HEK293 (cell line): ENCODE results near the gene CPXM1.

ENCODE experiments used
- CTCF ChIA-PET: fragments of 350-600 bp; formaldehyde crosslinking; extraction: SDS; loops from one replicate; lab custom pipeline; 2021; ENCODE audit warnings: antibody characterized with exemption; lab: Yijun Ruan, JAX
- POLR2A ChIA-PET: fragments of 300-600 bp; formaldehyde crosslinking; extraction: SDS; loops from one replicate; lab custom pipeline; 2020; ENCODE audit warnings: antibody characterized with exemption, inconsistent platforms; lab: Yijun Ruan, JAX
- H3K27ac ChIP-seq: fragments of 200-500 bp; sonication (Bioruptor generic); 2 replicates; pipeline ENCODE4 v1.5.1; 2014; ENCODE audit warnings: low read depth, low read length, control low read depth, inconsistent platforms; ENCODE audit errors: extremely low read depth
- H3K36me3 ChIP-seq, 2 experiments: fragments of 200-500 bp in 1 of 2; sonication (Bioruptor generic) in 1 of 2; 1 replicate in 1 of 2; 2 replicates in 1 of 2; pipeline ENCODE4 v1.5.1; 2014 to 2017; ENCODE audit warnings: inconsistent platforms in 2 of 2, low read length in 2 of 2; ENCODE audit not compliant: control insufficient read depth in 2 of 2, insufficient read depth in 1 of 2
- H3K4me1 ChIP-seq: fragments of 200-500 bp; sonication (Bioruptor generic); 2 replicates; pipeline ENCODE4 v1.5.1; 2014; ENCODE audit warnings: mild to moderate bottlenecking, low read length, inconsistent platforms; ENCODE audit not compliant: control insufficient read depth, insufficient read depth
- H3K4me3 ChIP-seq: 2 replicates; pipeline ENCODE4 v1.5.1; 2011; ENCODE audit warnings: low read depth, mild to moderate bottlenecking, control low read depth, low read length, moderate library complexity
- H3K9me3 ChIP-seq: fragments of 200-500 bp; sonication (Bioruptor generic); 2 replicates; pipeline ENCODE4 v1.5.1; 2014; ENCODE audit warnings: low read depth, low read length, inconsistent platforms; ENCODE audit not compliant: control insufficient read depth, insufficient read depth
- KLF10 ChIP-seq: fragments of 450-650 bp; IDR thresholded peaks from 2 replicates; pipeline ENCODE4 v1.5.1; 2018; ENCODE audit warnings: missing biosample characterization, mild to moderate bottlenecking, missing genetic modification characterization
- TRIM28 ChIP-seq: IDR thresholded peaks from 2 replicates; pipeline ENCODE4 v1.6.1; 2011; ENCODE audit warnings: low read length, control low read depth, borderline replicate concordance
- ZBTB21 ChIP-seq: fragments of 450-650 bp; formaldehyde crosslinking; IDR thresholded peaks from 2 replicates; pipeline ENCODE4 v1.5.1; 2017; ENCODE audit warnings: missing biosample characterization, missing genetic modification characterization
- ZBTB8A ChIP-seq: fragments of 450-650 bp; formaldehyde crosslinking; IDR thresholded peaks from 2 replicates; pipeline ENCODE4 v1.5.1; 2016; ENCODE audit warnings: missing biosample characterization, missing genetic modification characterization
- ZFP41 ChIP-seq: fragments of 450-650 bp; formaldehyde crosslinking; IDR thresholded peaks from 2 replicates; pipeline ENCODE4 v1.5.1; 2016; ENCODE audit warnings: missing biosample characterization, missing genetic modification characterization, borderline replicate concordance
- ZIC2 ChIP-seq: fragments of 450-650 bp; formaldehyde crosslinking; IDR thresholded peaks from 2 replicates; pipeline ENCODE4 v1.5.1; 2016; ENCODE audit warnings: missing biosample characterization, missing genetic modification characterization
- ZNF132 ChIP-seq: fragments of 450-650 bp; formaldehyde crosslinking; IDR thresholded peaks from 2 replicates; pipeline ENCODE4 v1.5.1; 2017; ENCODE audit warnings: missing biosample characterization, missing genetic modification characterization, borderline replicate concordance
- ZNF174 ChIP-seq: fragments of 450-650 bp; formaldehyde crosslinking; IDR thresholded peaks from 2 replicates; pipeline ENCODE4 v1.5.0; 2017; ENCODE audit warnings: missing biosample characterization, mild to moderate bottlenecking, missing genetic modification characterization
- ZNF239 ChIP-seq: fragments of 450-650 bp; formaldehyde crosslinking; IDR thresholded peaks from 2 replicates; pipeline ENCODE4 v1.5.1; 2016; ENCODE audit warnings: missing biosample characterization, missing genetic modification characterization
- ZNF26 ChIP-seq: fragments of 450-650 bp; formaldehyde crosslinking; IDR thresholded peaks from 2 replicates; pipeline ENCODE4 v1.5.1; 2016; ENCODE audit warnings: missing biosample characterization, missing genetic modification characterization
- ZNF324 ChIP-seq: fragments of 450-650 bp; formaldehyde crosslinking; IDR thresholded peaks from 2 replicates; pipeline ENCODE4 v1.5.1; 2016; ENCODE audit warnings: missing biosample characterization, missing genetic modification characterization
- ZNF404 ChIP-seq: fragments of 450-650 bp; formaldehyde crosslinking; IDR thresholded peaks from 2 replicates; pipeline ENCODE4 v1.5.1; 2017; ENCODE audit warnings: missing biosample characterization, missing genetic modification characterization
- ZNF548 ChIP-seq: fragments of 450-650 bp; formaldehyde crosslinking; IDR thresholded peaks from 2 replicates; pipeline ENCODE4 v1.5.1; 2016; ENCODE audit warnings: missing biosample characterization, missing genetic modification characterization
- ZNF571 ChIP-seq: fragments of 450-650 bp; formaldehyde crosslinking; IDR thresholded peaks from 2 replicates; pipeline ENCODE4 v1.5.0; 2017; ENCODE audit warnings: missing biosample characterization, missing genetic modification characterization
- ZNF610 ChIP-seq: fragments of 450-650 bp; formaldehyde crosslinking; IDR thresholded peaks from 2 replicates; pipeline ENCODE4 v1.5.1; 2016; ENCODE audit warnings: missing biosample characterization, missing genetic modification characterization, borderline replicate concordance
- ZNF626 ChIP-seq: fragments of 450-650 bp; sonication (Bioruptor Pico); formaldehyde crosslinking; IDR thresholded peaks from 2 replicates; pipeline ENCODE4 v1.5.1; 2018; ENCODE audit warnings: missing biosample characterization, missing genetic modification characterization, inconsistent platforms
- ZNF701 ChIP-seq: fragments of 450-650 bp; formaldehyde crosslinking; IDR thresholded peaks from 2 replicates; pipeline ENCODE4 v1.5.1; 2016; ENCODE audit warnings: missing biosample characterization, missing genetic modification characterization
- ZNF76 ChIP-seq: fragments of 450-650 bp; formaldehyde crosslinking; IDR thresholded peaks from 2 replicates; pipeline ENCODE4; 2016; ENCODE audit warnings: low read depth, missing biosample characterization, missing genetic modification characterization, borderline replicate concordance
- TF ChIP-seq, protein P1 (sequence below): fragments of 450-650 bp; formaldehyde crosslinking; IDR thresholded peaks from 2 replicates; pipeline ENCODE4 v1.5.1; 2016; ENCODE audit warnings: missing biosample characterization, missing genetic modification characterization
- TF ChIP-seq, protein P2 (sequence below): fragments of 450-650 bp; formaldehyde crosslinking; IDR thresholded peaks from 2 replicates; pipeline ENCODE4 v1.5.0; 2017; ENCODE audit warnings: missing biosample characterization, missing genetic modification characterization, borderline replicate concordance
- TF ChIP-seq, protein P3 (sequence below): fragments of 450-650 bp; formaldehyde crosslinking; IDR thresholded peaks from 2 replicates; pipeline ENCODE4 v1.5.1; 2016; ENCODE audit warnings: missing biosample characterization, missing genetic modification characterization
- TF ChIP-seq, protein P4 (sequence below): fragments of 450-650 bp; formaldehyde crosslinking; IDR thresholded peaks from 2 replicates; pipeline ENCODE4 v1.5.1; 2016; ENCODE audit warnings: missing biosample characterization, missing genetic modification characterization

CPXM1 gene

GRCh38 chr20:2838847-2839671 lies 38.6 kb upstream of the CPXM1 start:
- CTCF ChIA-PET, result interaction anchor here (1.0 to 1.5 kb wide), 3 partner anchors 12 to 86 kb away, joined by 4 to 9 read pairs (median 5); no protein-coding TSS in a partner anchor
- POLR2A ChIA-PET, result interaction anchor here (0.8 to 1.4 kb wide), 2 partner anchors 24 to 31 kb away, joined by 3 to 4 read pairs; partner anchors contain the start of gene C20orf141

DNA sequence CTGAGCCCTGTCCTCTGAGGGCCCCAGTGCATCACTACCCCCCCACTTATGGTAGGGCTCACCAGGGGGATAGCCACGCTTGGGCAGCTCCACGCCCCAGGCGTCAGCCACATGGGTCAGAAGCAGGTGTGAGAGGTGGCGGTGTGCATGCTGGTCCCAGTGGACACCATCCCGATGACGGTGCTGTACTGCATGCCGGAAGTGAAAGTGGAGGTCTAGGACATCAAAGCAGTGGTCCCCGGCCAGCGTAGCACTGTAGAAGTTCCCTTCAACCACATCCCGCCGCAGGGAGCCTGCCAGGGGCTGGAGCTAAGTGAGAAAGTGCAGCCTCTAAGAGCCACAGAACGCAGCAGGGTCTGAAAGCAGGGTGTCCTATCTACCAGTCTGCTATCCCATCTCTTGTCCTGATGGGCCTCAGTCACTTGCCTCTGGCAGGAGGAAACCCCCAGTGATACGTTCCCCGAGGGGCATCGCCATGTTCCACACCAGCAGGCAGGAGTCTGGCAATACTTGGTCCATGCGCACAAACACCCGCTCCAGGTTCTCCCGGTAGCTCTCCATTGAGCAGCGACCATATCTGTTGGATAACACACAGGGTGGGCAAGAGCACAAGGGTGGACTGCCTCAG lies 37.9 kb upstream of the CPXM1 start:
- ChIA-PET CTCF (interaction anchor here (1.0 to 1.3 kb wide), 2 partner anchors 13 to 86 kb away, joined by 4 to 5 read pairs; no protein-coding TSS in a partner anchor), POLR2A (interaction anchor here (0.8 to 1.4 kb wide), 2 partner anchors 23 to 32 kb away, joined by 3 to 4 read pairs; partner anchors contain the start of gene C20orf141)
- TF ChIP-seq ZNF174 (tag by site-specific recombination) (no peak), ZNF132 (tag by site-specific recombination) (no peak), ZNF239 (tag by site-specific recombination) (no peak), ZNF626 (tag by site-specific recombination) (no peak), ZNF571 (no peak), ZBTB8A (no peak), KLF10 (tag by site-specific recombination) (no peak), ZNF26 (tag by site-specific recombination) (no peak), ZBTB21 (tag by site-specific recombination) (no peak), ZFP41 (tag by site-specific recombination) (no peak), ZNF701 (tag by site-specific recombination) (no peak), ZNF324 (no peak), ZNF76 (tag by site-specific recombination) (no peak), ZNF404 (tag by site-specific recombination) (no peak), ZIC2 (tag by site-specific recombination) (no peak)
- TF ChIP-seq, protein P1, sequence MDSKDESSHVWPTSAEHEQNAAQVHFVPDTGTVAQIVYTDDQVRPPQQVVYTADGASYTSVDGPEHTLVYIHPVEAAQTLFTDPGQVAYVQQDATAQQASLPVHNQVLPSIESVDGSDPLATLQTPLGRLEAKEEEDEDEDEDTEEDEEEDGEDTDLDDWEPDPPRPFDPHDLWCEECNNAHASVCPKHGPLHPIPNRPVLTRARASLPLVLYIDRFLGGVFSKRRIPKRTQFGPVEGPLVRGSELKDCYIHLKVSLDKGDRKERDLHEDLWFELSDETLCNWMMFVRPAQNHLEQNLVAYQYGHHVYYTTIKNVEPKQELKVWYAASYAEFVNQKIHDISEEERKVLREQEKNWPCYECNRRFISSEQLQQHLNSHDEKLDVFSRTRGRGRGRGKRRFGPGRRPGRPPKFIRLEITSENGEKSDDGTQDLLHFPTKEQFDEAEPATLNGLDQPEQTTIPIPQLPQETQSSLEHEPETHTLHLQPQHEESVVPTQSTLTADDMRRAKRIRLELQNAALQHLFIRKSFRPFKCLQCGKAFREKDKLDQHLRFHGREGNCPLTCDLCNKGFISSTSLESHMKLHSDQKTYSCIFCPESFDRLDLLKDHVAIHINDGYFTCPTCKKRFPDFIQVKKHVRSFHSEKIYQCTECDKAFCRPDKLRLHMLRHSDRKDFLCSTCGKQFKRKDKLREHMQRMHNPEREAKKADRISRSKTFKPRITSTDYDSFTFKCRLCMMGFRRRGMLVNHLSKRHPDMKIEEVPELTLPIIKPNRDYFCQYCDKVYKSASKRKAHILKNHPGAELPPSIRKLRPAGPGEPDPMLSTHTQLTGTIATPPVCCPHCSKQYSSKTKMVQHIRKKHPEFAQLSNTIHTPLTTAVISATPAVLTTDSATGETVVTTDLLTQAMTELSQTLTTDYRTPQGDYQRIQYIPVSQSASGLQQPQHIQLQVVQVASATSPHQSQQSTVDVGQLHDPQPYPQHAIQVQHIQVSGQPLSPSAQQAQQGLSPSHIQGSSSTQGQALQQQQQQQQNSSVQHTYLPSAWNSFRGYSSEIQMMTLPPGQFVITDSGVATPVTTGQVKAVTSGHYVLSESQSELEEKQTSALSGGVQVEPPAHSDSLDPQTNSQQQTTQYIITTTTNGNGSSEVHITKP (tag by site-specific recombination), result no peak
- TF ChIP-seq, protein P2, sequence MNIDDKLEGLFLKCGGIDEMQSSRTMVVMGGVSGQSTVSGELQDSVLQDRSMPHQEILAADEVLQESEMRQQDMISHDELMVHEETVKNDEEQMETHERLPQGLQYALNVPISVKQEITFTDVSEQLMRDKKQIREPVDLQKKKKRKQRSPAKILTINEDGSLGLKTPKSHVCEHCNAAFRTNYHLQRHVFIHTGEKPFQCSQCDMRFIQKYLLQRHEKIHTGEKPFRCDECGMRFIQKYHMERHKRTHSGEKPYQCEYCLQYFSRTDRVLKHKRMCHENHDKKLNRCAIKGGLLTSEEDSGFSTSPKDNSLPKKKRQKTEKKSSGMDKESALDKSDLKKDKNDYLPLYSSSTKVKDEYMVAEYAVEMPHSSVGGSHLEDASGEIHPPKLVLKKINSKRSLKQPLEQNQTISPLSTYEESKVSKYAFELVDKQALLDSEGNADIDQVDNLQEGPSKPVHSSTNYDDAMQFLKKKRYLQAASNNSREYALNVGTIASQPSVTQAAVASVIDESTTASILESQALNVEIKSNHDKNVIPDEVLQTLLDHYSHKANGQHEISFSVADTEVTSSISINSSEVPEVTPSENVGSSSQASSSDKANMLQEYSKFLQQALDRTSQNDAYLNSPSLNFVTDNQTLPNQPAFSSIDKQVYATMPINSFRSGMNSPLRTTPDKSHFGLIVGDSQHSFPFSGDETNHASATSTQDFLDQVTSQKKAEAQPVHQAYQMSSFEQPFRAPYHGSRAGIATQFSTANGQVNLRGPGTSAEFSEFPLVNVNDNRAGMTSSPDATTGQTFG (tag by site-specific recombination), result no peak
- Histone ChIP-seq H3K4me3 (no peak overlapping the region), H3K27ac (no peak overlapping the region), H3K9me3 (no peaks in the 10 kb centered on the region), H3K4me1 (peaks cover 6% of the 10 kb centered on the region; the same call in 1 of the 2 replicates), H3K36me3 (peaks cover 6 to 55% of the 10 kb centered on the region in 2 experiments; a peak in 2 of 3 replicates)

More at GRCh38 chr20:2838847-2839671, 38.6 kb upstream of the CPXM1 start:
- Histone ChIP-seq H3K27ac (no peak overlapping the region), H3K9me3 (no peaks in the 10 kb centered on the region), H3K4me3 (no peak overlapping the region)
- TF ChIP-seq, protein P3, sequence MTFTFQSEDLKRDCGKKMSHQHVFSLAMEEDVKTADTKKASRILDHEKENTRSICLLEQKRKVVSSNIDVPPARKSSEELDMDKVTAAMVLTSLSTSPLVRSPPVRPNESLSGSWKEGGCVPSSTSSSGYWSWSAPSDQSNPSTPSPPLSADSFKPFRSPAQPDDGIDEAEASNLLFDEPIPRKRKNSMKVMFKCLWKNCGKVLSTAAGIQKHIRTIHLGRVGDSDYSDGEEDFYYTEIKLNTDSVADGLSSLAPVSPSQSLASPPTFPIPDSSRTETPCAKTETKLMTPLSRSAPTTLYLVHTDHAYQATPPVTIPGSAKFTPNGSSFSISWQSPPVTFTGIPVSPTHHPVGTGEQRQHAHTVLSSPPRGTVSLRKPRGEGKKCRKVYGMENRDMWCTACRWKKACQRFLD (tag by site-specific recombination), result no peak
- no peak for TF ChIP-seq ZNF610
- no peak for TF ChIP-seq TRIM28
- no peak for TF ChIP-seq ZIC2 (tag by site-specific recombination)
- no peak for TF ChIP-seq ZNF548 (tag by site-specific recombination)
- TF ChIP-seq, protein P4, sequence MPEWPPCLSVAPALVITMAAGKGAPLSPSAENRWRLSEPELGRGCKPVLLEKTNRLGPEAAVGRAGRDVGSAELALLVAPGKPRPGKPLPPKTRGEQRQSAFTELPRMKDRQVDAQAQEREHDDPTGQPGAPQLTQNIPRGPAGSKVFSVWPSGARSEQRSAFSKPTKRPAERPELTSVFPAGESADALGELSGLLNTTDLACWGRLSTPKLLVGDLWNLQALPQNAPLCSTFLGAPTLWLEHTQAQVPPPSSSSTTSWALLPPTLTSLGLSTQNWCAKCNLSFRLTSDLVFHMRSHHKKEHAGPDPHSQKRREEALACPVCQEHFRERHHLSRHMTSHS (tag by site-specific recombination), result no peak
- TF ChIP-seq, all 188 proteins: peak for 0
- Histone ChIP-seq H3K36me3 (peaks cover 6 to 55% of the 10 kb centered on the region in 2 experiments; a peak in 2 of 3 replicates), H3K4me1 (peaks cover 6% of the 10 kb centered on the region; the same call in 1 of the 2 replicates)
